Fibroblast of lung (primary cell): ENCODE data around the gene NRM. TPM values are rescaled to one million over a fixed set of nuclear protein-coding genes. Genes with fewer than 3 reads are reported as not detected.
"Not testable (repeated sequence)": the region's sequence is repeated elsewhere in the genome, so short reads cannot be mapped to it uniquely, and the experiment has no call there.

Experiments
- DNase-seq, 2 donors: peaks; one replicate each; pipeline versions ENCODE4 v3.0.0 to v3.0.0-alpha.2; 2010; ENCODE audit warnings: low read depth in 2 of 2
- H2AFZ ChIP-seq: 2 replicates; pipeline ENCODE4 v1.5.1; 2012; ENCODE audit warnings: low read length, control low read depth, inconsistent platforms
- H3K27ac ChIP-seq: 2 replicates; pipeline ENCODE4 v1.5.1; 2011; ENCODE audit warnings: low read length, control low read depth; ENCODE audit not compliant: insufficient read depth
- H3K27me3 ChIP-seq: 2 replicates; pipeline ENCODE4 v1.5.1; 2011; ENCODE audit warnings: mild to moderate bottlenecking, low read length; ENCODE audit not compliant: control insufficient read depth, insufficient read depth
- H3K36me3 ChIP-seq: 2 replicates; pipeline ENCODE4 v1.5.1; 2011; ENCODE audit warnings: low read length; ENCODE audit not compliant: control insufficient read depth, insufficient read depth
- H3K4me1 ChIP-seq: 2 replicates; pipeline ENCODE4 v1.5.1; 2011; ENCODE audit warnings: low read length; ENCODE audit not compliant: control insufficient read depth, insufficient read depth; ENCODE audit errors: extremely low read depth
- H3K4me2 ChIP-seq: 2 replicates; pipeline ENCODE4 v1.5.1; 2011; ENCODE audit warnings: low read length, control low read depth; ENCODE audit not compliant: insufficient read depth; ENCODE audit errors: extremely low read depth
- H3K4me3 ChIP-seq, 4 experiments: fragments of 200-600 bp in 1 of 4; sonication (generic) in 1 of 4; replicated peaks in 1 of 4; 2 replicates each; pipeline ENCODE4 v1.5.1; 2011 to 2016; ENCODE audit warnings: low read length in 4 of 4, low read depth in 3 of 4, mild to moderate bottlenecking in 3 of 4, control low read depth in 2 of 4, inconsistent platforms in 1 of 4, mixed read lengths in 1 of 4; ENCODE audit not compliant: insufficient read depth in 1 of 4; ENCODE audit errors: control extremely low read depth in 1 of 4
- H3K79me2 ChIP-seq: 2 replicates; pipeline ENCODE4 v1.5.1; 2012; ENCODE audit warnings: mild to moderate bottlenecking, low read length, inconsistent platforms; ENCODE audit not compliant: control insufficient read depth, insufficient read depth
- H3K9ac ChIP-seq: 2 replicates; pipeline ENCODE4 v1.5.1; 2011; ENCODE audit warnings: mild to moderate bottlenecking, low read length, control low read depth; ENCODE audit not compliant: insufficient read depth
- H3K9me3 ChIP-seq: 2 replicates; pipeline ENCODE4 v1.5.1; 2012; ENCODE audit warnings: low read depth, low read length; ENCODE audit not compliant: control insufficient read depth, insufficient read depth
- H4K20me1 ChIP-seq: 2 replicates; pipeline ENCODE4 v1.5.1; 2011; ENCODE audit warnings: low read length; ENCODE audit not compliant: control insufficient read depth, insufficient read depth; ENCODE audit errors: extremely low read depth
- EZH2 ChIP-seq: IDR thresholded peaks from 2 replicates; pipeline ENCODE4 v1.5.1; 2012; ENCODE audit warnings: low read length, control low read depth, mild to moderate bottlenecking; ENCODE audit errors: missing control alignments
- polyA plus RNA-seq, 2 donors: library from polyadenylated mRNA; depleted of rRNA in 1 of 2; stranded (reverse) in 1 of 2; unstranded in 1 of 2; fragments of >200 nt; gene quantifications; 2 replicates each; pipeline ENCODE4 v1.2.1, GENCODE V29; 2011 to 2012; ENCODE audit warnings: missing spikeins in 1 of 2
- total RNA-seq: library from RNA; depleted of rRNA; stranded (reverse); fragments of >200 nt; gene quantifications from 2 replicates; pipeline ENCODE4 v1.2.1, GENCODE V29; 2014
- TF ChIP-seq, protein P1 (sequence below), 2 donors: IDR thresholded peaks in 1 of 2; conservative IDR thresholded peaks in 1 of 2; 1 replicate in 1 of 2; 2 replicates in 1 of 2; pipeline ENCODE4 v1.5.1; 2011 to 2012; ENCODE audit warnings: low read length in 2 of 2, control low read depth in 1 of 2, inconsistent platforms in 1 of 2, low read depth in 1 of 2, mild to moderate bottlenecking in 1 of 2

The NRM gene
- total and polyA plus RNA-seq, 2 donors (not counting 1 experiment from before 2014, with no cell fraction given), result 2.5 to 18.3 TPM

- peaks cover 72% of the 10 kb centered on the region for H3K79me2 ChIP-seq
- TF ChIP-seq, protein P1, sequence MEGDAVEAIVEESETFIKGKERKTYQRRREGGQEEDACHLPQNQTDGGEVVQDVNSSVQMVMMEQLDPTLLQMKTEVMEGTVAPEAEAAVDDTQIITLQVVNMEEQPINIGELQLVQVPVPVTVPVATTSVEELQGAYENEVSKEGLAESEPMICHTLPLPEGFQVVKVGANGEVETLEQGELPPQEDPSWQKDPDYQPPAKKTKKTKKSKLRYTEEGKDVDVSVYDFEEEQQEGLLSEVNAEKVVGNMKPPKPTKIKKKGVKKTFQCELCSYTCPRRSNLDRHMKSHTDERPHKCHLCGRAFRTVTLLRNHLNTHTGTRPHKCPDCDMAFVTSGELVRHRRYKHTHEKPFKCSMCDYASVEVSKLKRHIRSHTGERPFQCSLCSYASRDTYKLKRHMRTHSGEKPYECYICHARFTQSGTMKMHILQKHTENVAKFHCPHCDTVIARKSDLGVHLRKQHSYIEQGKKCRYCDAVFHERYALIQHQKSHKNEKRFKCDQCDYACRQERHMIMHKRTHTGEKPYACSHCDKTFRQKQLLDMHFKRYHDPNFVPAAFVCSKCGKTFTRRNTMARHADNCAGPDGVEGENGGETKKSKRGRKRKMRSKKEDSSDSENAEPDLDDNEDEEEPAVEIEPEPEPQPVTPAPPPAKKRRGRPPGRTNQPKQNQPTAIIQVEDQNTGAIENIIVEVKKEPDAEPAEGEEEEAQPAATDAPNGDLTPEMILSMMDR (conservative IDR thresholded peaks at IDR 0.05 in 1 of 2, IDR thresholded peaks at IDR 0.05 in 1 of 2; ENCODE audit: low read depth in 1 of 2, low read length in 2 of 2), result no peak
- TF ChIP-seq EZH2, result no peak
- peak overlapping the region; percentile 57 to 96 (median 85) for H3K4me3 ChIP-seq
- H2AFZ ChIP-seq, result no peak overlapping the region
- peak overlapping the region; percentile 94 for H3K27ac ChIP-seq
- H3K4me2 ChIP-seq, result no peak overlapping the region
- no peaks in the 10 kb centered on the region for H3K9me3 ChIP-seq
- no peaks in the 10 kb centered on the region for H3K27me3 ChIP-seq
- H3K36me3 ChIP-seq, result peaks cover 14% of the 10 kb centered on the region
- H4K20me1 ChIP-seq, result peaks cover 5% of the 10 kb centered on the region
- peak overlapping the region; percentile 87 for H3K9ac ChIP-seq
- H3K4me1 ChIP-seq, result peaks cover 17% of the 10 kb centered on the region
- peak in 1 of 2 donors; percentile 39 for DNase-seq
Measured at GRCh38 chr6:30720738-30721197, 30.0 kb upstream of the NRM start.

- Histone ChIP-seq H3K4me1 (peaks cover 13% of the 10 kb centered on the region), H3K4me2 (peak within 1 kb of the TSS; percentile 97), H3K36me3 (peaks cover 12% of the 10 kb centered on the region), H3K4me3 (peak within 1 kb of the TSS; percentile 67 to 96 (median 85)), H3K9me3 (no peaks in the 10 kb centered on the region), H3K9ac (peak within 1 kb of the TSS; percentile 87), H4K20me1 (peaks cover 5% of the 10 kb centered on the region), H3K27me3 (no peaks in the 10 kb centered on the region), H3K27ac (peak within 1 kb of the TSS; percentile 94), H2AFZ (peak within 1 kb of the TSS; percentile 22), H3K79me2 (peaks cover 67% of the 10 kb centered on the region)
- TF ChIP-seq EZH2, result no peak
- DNase-seq, result peak; percentile 98
Measured at GRCh38 chr6:30719791-30720737, 29.3 kb upstream of the NRM start, which contains the start of gene TUBB. Gene TUBB, plus strand, starts transcription at chr6:30720352. Its CDS starts 155 bp downstream, at chr6:30720507.

DNA sequence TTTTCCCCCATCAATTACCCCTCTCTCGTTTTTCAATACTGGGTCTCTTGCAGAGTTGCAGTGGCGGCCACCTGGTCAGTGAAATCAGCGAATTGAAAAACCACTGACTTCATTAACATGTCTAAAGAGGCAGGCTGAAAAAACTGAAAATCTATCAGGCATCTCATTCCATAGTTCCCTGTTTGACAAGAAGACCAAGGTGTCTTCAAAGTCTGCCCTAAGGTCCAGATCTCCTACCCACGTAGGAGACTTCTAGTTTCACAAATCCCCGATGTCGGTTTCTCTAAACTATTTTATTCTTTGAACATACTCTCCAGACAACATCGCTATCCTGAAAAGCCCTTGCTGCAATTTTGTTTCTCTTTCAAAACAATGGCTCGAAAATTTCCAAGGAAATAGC, 28.6 kb upstream of the NRM start:
- Histone ChIP-seq H3K4me1 (peaks cover 9% of the 10 kb centered on the region), H3K4me3 (peak overlapping the region; percentile 67 to 87 (median 73)), H3K4me2 (peak overlapping the region; percentile 97), H3K79me2 (peaks cover 60% of the 10 kb centered on the region), H3K27me3 (no peaks in the 10 kb centered on the region), H3K27ac (peak overlapping the region; percentile 83), H4K20me1 (peaks cover 5% of the 10 kb centered on the region), H2AFZ (peak overlapping the region; percentile 22), H3K9me3 (no peaks in the 10 kb centered on the region), H3K9ac (peak overlapping the region; percentile 62), H3K36me3 (peaks cover 12% of the 10 kb centered on the region)
- no peak for TF ChIP-seq EZH2
- TF ChIP-seq, protein P1 (conservative IDR thresholded peaks at IDR 0.05 in 1 of 2, IDR thresholded peaks at IDR 0.05 in 1 of 2; ENCODE audit: low read depth in 1 of 2, low read length in 2 of 2), result no peak
- DNase-seq, result peak in 1 of 2 donors; percentile 29

GRCh38 chr6:30717845-30718720, 27.3 kb upstream of the NRM start:
- not testable (repeated sequence) for H4K20me1 ChIP-seq, DNase-seq, H3K9ac ChIP-seq, H3K4me1 ChIP-seq, H3K9me3 ChIP-seq, H3K36me3 ChIP-seq, H3K27me3 ChIP-seq, H2AFZ ChIP-seq
- Histone ChIP-seq H3K27ac (peak overlapping the region; percentile 72), H3K79me2 (peaks cover 47% of the 10 kb centered on the region), H3K4me2 (peak overlapping the region; percentile 59), H3K4me3 (peak overlapping the region in 2 of 4 experiments; percentile 52 to 70)
